AG09309 (cell line): Measurements from ENCODE around the gene TRIM44.

Experiments
- DNase-seq: peaks from one replicate; pipeline ENCODE4 v3.0.0-alpha.2; 2010; ENCODE audit warnings: low read depth
- H3K4me3 ChIP-seq: 2 replicates; pipeline ENCODE4 v1.5.1; 2011; ENCODE audit warnings: mild to moderate bottlenecking, low read depth, low read length, moderate library complexity; ENCODE audit not compliant: control insufficient read depth
- CTCF ChIP-seq: IDR thresholded peaks from 2 replicates; pipeline ENCODE4 v1.5.1; 2011; ENCODE audit warnings: mild to moderate bottlenecking, low read depth, low read length, inconsistent platforms; ENCODE audit not compliant: insufficient read depth, control insufficient read depth; ENCODE audit errors: missing control alignments

Gene TRIM44

GRCh38 chr11:35655856-35656255 is 6.7 kb upstream of the TRIM44 start:
- no peak for DNase-seq
- TF ChIP-seq CTCF, result no peak
- no peak overlapping the region for H3K4me3 ChIP-seq

GRCh38 chr11:35658020-35658948 is 4.3 kb upstream of the TRIM44 start:
- no peak overlapping the region for H3K4me3 ChIP-seq
- no peak for TF ChIP-seq CTCF
- DNase-seq, result no peak

GRCh38 chr11:35661534-35661933 is 1.0 kb upstream of the TRIM44 start:
- no peak for TF ChIP-seq CTCF
- DNase-seq, result no peak
- H3K4me3 ChIP-seq, result peak overlapping the region; percentile 93

- TF ChIP-seq CTCF, result no peak
- DNase-seq, result no peak
- H3K4me3 ChIP-seq, result peak overlapping the region; percentile 93
Observed at GRCh38 chr11:35662061-35662648, 420 bp upstream of the TRIM44 start.

GRCh38 chr11:35663408-35663702 is 780 bp downstream of the TRIM44 start:
- no peak for TF ChIP-seq CTCF
- no peak for DNase-seq
- H3K4me3 ChIP-seq, result peak overlapping the region; percentile 93

GRCh38 chr11:35664977-35665441 is 2.4 kb downstream of the TRIM44 start:
- no peak for DNase-seq
- no peak overlapping the region for H3K4me3 ChIP-seq
- no peak for TF ChIP-seq CTCF
